HG02759 (cell line): Measurements from ENCODE around the gene KLK15.

ENCODE experiments used
- ATAC-seq: cut with Tn5 transposase; IDR thresholded peaks from one replicate; pipeline ENCODE4 v1.9.1; 2021; ENCODE audit warnings: mild to moderate bottlenecking, moderate library complexity; ENCODE audit not compliant: unreplicated experiment

Gene KLK15

GRCh38 chr19:50779504-50780457 lies 53.6 kb downstream of the KLK15 start:
- ATAC-seq, result no peak

- ATAC-seq, result no peak
Observed at GRCh38 chr19:50778906-50779430, 54.4 kb downstream of the KLK15 start.

- ATAC-seq, result no peak
Observed at GRCh38 chr19:50777830-50778303, 55.5 kb downstream of the KLK15 start.

GRCh38 chr19:50777261-50777660 lies 56.1 kb downstream of the KLK15 start:
- no peak for ATAC-seq

GRCh38 chr19:50776131-50776530 lies 57.2 kb downstream of the KLK15 start:
- no peak for ATAC-seq
